Vagina (tissue), 2 donors: Measurements from ENCODE around the gene C5AR2.

Source experiments
- CTCF ChIP-seq, 3 experiments: fragments of 450-650 bp in 2 of 3; fragments of 200-600 bp in 1 of 3; sonication (generic) in 1 of 3; IDR thresholded peaks; one replicate each; pipeline ENCODE4 v1.5.1; 2017 to 2019; ENCODE audit warnings: antibody characterized with exemption in 3 of 3, mild to moderate bottlenecking in 2 of 3, moderate library complexity in 2 of 3
- POLR2A ChIP-seq, 2 donors: fragments of 450-650 bp; IDR thresholded peaks; one replicate each; pipeline ENCODE4 v1.6.1; 2017; ENCODE audit warnings: antibody characterized with exemption in 2 of 2, mild to moderate bottlenecking in 2 of 2, moderate library complexity in 2 of 2
- POLR2AphosphoS5 ChIP-seq, 2 donors: sonication (generic); formaldehyde crosslinking; IDR thresholded peaks; one replicate each; pipeline ENCODE4 v1.9.0; 2017; ENCODE audit warnings: antibody characterized with exemption in 2 of 2, mild to moderate bottlenecking in 2 of 2, low read depth in 1 of 2; ENCODE audit not compliant: insufficient read depth in 1 of 2

- no peak for TF ChIP-seq CTCF (IDR thresholded peaks at IDR 0.05)
- TF ChIP-seq POLR2A (IDR thresholded peaks at IDR 0.05): no peak
- no peak for TF ChIP-seq POLR2AphosphoS5 (IDR thresholded peaks at IDR 0.05; ENCODE audit: insufficient read depth in 1 of 2, low read depth in 1 of 2)
These were observed 7.4 kb downstream of the C5AR2 start for GRCh38 chr19:47339196-47339880.
